DND-41 (cell line): ENCODE measurements around the gene GRIK3.

Experiments
- ATAC-seq: fragments of 200-7000 bp; cut with Tn5 transposase; 3 replicates; pipeline ENCODE4 v1.9.1; 2021; ENCODE audit warnings: low read depth; ENCODE audit not compliant: insufficient read depth
- DNase-seq: peaks from one replicate; pipeline ENCODE4 v3.0.0-alpha.2; 2020
- H2AFZ ChIP-seq: 2 replicates; pipeline ENCODE4 v1.6.0; 2012; ENCODE audit warnings: low read depth, low read length
- H3K27ac ChIP-seq: 2 replicates; pipeline ENCODE4 v1.5.1; 2012; ENCODE audit warnings: low read length, inconsistent platforms
- H3K27me3 ChIP-seq: fragments of 200-600 bp; sonication (generic); 2 replicates; pipeline ENCODE4 v1.6.0; 2012; ENCODE audit warnings: low read length, mild to moderate bottlenecking, inconsistent platforms; ENCODE audit not compliant: insufficient read depth, poor library complexity
- H3K36me3 ChIP-seq: 2 replicates; pipeline ENCODE4 v1.5.1; 2012; ENCODE audit warnings: low read length, inconsistent platforms; ENCODE audit not compliant: insufficient read depth
- H3K4me1 ChIP-seq: 2 replicates; pipeline ENCODE4 v1.5.1; 2012; ENCODE audit warnings: mild to moderate bottlenecking, low read length; ENCODE audit not compliant: insufficient read depth
- H3K4me2 ChIP-seq: 2 replicates; pipeline ENCODE4 v1.6.0; 2012; ENCODE audit warnings: mild to moderate bottlenecking, moderate library complexity, low read length, inconsistent platforms; ENCODE audit not compliant: insufficient read depth
- H3K4me3 ChIP-seq, 2 experiments: fragments of 200-600 bp in 1 of 2; shearing (Covaris generic) in 1 of 2; 2 replicates each; pipeline ENCODE4 v1.5.1; 2012 to 2016; ENCODE audit warnings: inconsistent platforms in 2 of 2, low read length in 2 of 2, mild to moderate bottlenecking in 2 of 2, low read depth in 1 of 2, moderate library complexity in 1 of 2
- H3K79me2 ChIP-seq: 2 replicates; pipeline ENCODE4 v1.6.0; 2012; ENCODE audit warnings: low read length, inconsistent platforms; ENCODE audit not compliant: insufficient read depth
- H3K9ac ChIP-seq: 2 replicates; pipeline ENCODE4 v1.6.0; 2012; ENCODE audit warnings: low read depth, mild to moderate bottlenecking, inconsistent platforms, low read length, moderate library complexity
- H3K9me3 ChIP-seq: 2 replicates; pipeline ENCODE4 v1.5.1; 2012; ENCODE audit warnings: low read length, moderate library complexity, mild to moderate bottlenecking, inconsistent platforms; ENCODE audit not compliant: insufficient read depth, severe bottlenecking
- H4K20me1 ChIP-seq: 2 replicates; pipeline ENCODE4 v1.6.0; 2012; ENCODE audit warnings: low read length; ENCODE audit not compliant: insufficient read depth
- EZH2 ChIP-seq: IDR thresholded peaks from 3 replicates; pipeline ENCODE4 v1.6.1; 2012; ENCODE audit warnings: borderline replicate concordance, low read depth, mild to moderate bottlenecking, moderate library complexity, low read length, inconsistent platforms; ENCODE audit not compliant: severe bottlenecking
- TF ChIP-seq, protein P1 (sequence below): IDR thresholded peaks from 2 replicates; pipeline ENCODE4 v1.5.1; 2012; ENCODE audit warnings: borderline replicate concordance, low read length, moderate library complexity, mild to moderate bottlenecking; ENCODE audit not compliant: poor library complexity, severe bottlenecking; ENCODE audit errors: extremely low read depth

The GRIK3 gene

GRCh38 chr1:36796106-36796590 is 238.2 kb downstream of the GRIK3 start:
- H3K36me3 ChIP-seq: no peaks in the 10 kb centered on the region
- no peaks in the 10 kb centered on the region for H3K4me1 ChIP-seq
- no peak overlapping the region for H2AFZ ChIP-seq
- H3K27ac ChIP-seq: no peak overlapping the region
- no peak overlapping the region for H3K4me2 ChIP-seq
- TF ChIP-seq, protein P1, sequence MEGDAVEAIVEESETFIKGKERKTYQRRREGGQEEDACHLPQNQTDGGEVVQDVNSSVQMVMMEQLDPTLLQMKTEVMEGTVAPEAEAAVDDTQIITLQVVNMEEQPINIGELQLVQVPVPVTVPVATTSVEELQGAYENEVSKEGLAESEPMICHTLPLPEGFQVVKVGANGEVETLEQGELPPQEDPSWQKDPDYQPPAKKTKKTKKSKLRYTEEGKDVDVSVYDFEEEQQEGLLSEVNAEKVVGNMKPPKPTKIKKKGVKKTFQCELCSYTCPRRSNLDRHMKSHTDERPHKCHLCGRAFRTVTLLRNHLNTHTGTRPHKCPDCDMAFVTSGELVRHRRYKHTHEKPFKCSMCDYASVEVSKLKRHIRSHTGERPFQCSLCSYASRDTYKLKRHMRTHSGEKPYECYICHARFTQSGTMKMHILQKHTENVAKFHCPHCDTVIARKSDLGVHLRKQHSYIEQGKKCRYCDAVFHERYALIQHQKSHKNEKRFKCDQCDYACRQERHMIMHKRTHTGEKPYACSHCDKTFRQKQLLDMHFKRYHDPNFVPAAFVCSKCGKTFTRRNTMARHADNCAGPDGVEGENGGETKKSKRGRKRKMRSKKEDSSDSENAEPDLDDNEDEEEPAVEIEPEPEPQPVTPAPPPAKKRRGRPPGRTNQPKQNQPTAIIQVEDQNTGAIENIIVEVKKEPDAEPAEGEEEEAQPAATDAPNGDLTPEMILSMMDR: no peak
- TF ChIP-seq EZH2: no peak
- no peaks in the 10 kb centered on the region for H3K27me3 ChIP-seq
- H3K79me2 ChIP-seq: no peaks in the 10 kb centered on the region
- no peak overlapping the region for H3K4me3 ChIP-seq
- no peaks in the 10 kb centered on the region for H3K9me3 ChIP-seq
- DNase-seq (no peak), ATAC-seq (no peak)
- H3K9ac ChIP-seq: no peak overlapping the region
- H4K20me1 ChIP-seq: no peaks in the 10 kb centered on the region

DNA sequence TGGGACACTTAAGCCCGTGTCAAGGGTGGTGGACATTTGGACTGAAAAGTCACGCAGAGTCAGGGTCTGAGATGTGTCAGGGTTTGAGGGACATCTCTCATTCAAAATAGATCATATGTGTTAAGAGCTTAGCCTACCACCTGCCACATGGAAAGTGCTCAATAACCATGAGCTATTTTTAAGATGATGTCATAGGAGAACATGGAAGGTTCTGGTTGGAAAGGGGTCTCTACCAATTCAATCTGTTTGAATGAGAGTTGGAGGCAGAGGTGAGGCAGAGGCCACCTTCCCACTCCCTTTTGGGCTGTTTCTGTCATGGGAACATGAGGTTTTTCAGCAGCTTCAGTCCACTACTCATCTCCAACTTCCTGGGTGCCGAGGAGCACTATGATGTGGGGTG is 239.9 kb downstream of the GRIK3 start:
- H3K27ac ChIP-seq: no peak overlapping the region
- no peaks in the 10 kb centered on the region for H3K79me2 ChIP-seq
- no peaks in the 10 kb centered on the region for H3K36me3 ChIP-seq
- no peak overlapping the region for H3K4me2 ChIP-seq
- no peak overlapping the region for H2AFZ ChIP-seq
- no peaks in the 10 kb centered on the region for H3K27me3 ChIP-seq
- H3K4me3 ChIP-seq: no peak overlapping the region
- no peak for ATAC-seq
- H4K20me1 ChIP-seq: no peaks in the 10 kb centered on the region
- DNase-seq: no peak
- no peak overlapping the region for H3K9ac ChIP-seq
- no peaks in the 10 kb centered on the region for H3K4me1 ChIP-seq
- H3K9me3 ChIP-seq: no peaks in the 10 kb centered on the region
- TF ChIP-seq, protein P1: no peak
- TF ChIP-seq EZH2: no peak

DNA sequence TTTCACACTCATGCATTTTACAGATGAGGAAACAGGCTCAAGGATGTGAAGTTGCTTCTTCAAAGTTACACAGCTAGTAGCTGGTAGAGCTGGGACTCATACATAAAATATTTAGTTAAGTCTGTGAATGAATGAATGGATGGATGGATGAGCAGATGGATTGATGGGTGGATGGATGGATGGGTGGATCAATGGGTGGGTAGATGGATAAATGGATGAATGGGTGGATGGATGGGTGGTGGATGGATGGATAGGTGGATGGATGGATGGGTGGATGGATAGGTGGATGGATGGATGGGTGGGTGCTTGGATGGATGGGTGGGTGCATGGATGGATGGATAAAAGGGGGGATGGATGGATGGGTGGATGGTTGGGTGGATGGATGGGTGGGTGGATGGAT is 240.9 kb downstream of the GRIK3 start:
- Histone ChIP-seq H3K36me3 (no peaks in the 10 kb centered on the region), H2AFZ (no peak overlapping the region), H3K27me3 (no peaks in the 10 kb centered on the region), H3K4me1 (no peaks in the 10 kb centered on the region), H4K20me1 (no peaks in the 10 kb centered on the region), H3K9me3 (no peaks in the 10 kb centered on the region), H3K4me2 (no peak overlapping the region), H3K27ac (no peak overlapping the region), H3K79me2 (no peaks in the 10 kb centered on the region), H3K9ac (no peak overlapping the region), H3K4me3 (no peak overlapping the region)
- TF ChIP-seq, protein P1: no peak
- TF ChIP-seq EZH2: no peak
- no peak for ATAC-seq
- DNase-seq: no peak

GRCh38 chr1:36792292-36792691 is 242.0 kb downstream of the GRIK3 start:
- Histone ChIP-seq H2AFZ (no peak overlapping the region), H3K9me3 (no peaks in the 10 kb centered on the region), H3K79me2 (no peaks in the 10 kb centered on the region), H3K27ac (no peak overlapping the region), H3K4me3 (no peak overlapping the region), H3K27me3 (no peaks in the 10 kb centered on the region), H4K20me1 (no peaks in the 10 kb centered on the region), H3K4me1 (no peaks in the 10 kb centered on the region), H3K4me2 (no peak overlapping the region), H3K36me3 (no peaks in the 10 kb centered on the region), H3K9ac (no peak overlapping the region)
- no peak for TF ChIP-seq EZH2
- TF ChIP-seq, protein P1: no peak
- no peak for ATAC-seq
- DNase-seq: no peak
